GM12801 (cell line): ENCODE data around the gene PTPRO.

Experiments
- CTCF ChIP-seq: IDR thresholded peaks from one replicate; pipeline ENCODE4 v1.5.1; 2011; ENCODE audit warnings: control low read depth; ENCODE audit not compliant: insufficient read length; ENCODE audit errors: extremely low read depth

Gene PTPRO

GRCh38 chr12:15423629-15424028 is 101.3 kb downstream of the PTPRO start:
- no peak for TF ChIP-seq CTCF

- no peak for TF ChIP-seq CTCF
These were observed 105.6 kb downstream of the PTPRO start for GRCh38 chr12:15427913-15428312.

- TF ChIP-seq CTCF = no peak
These were observed 106.3 kb downstream of the PTPRO start for GRCh38 chr12:15428632-15429031.

- no peak for TF ChIP-seq CTCF
These were observed 107.0 kb downstream of the PTPRO start for GRCh38 chr12:15429262-15429661.

- no peak for TF ChIP-seq CTCF
These were observed 113.3 kb downstream of the PTPRO start for GRCh38 chr12:15435597-15435996.

GRCh38 chr12:15439459-15439858 is 117.2 kb downstream of the PTPRO start:
- TF ChIP-seq CTCF = no peak

- no peak for TF ChIP-seq CTCF
These were observed 120.7 kb downstream of the PTPRO start for GRCh38 chr12:15443050-15443449.

GRCh38 chr12:15443611-15444010 is 121.3 kb downstream of the PTPRO start:
- TF ChIP-seq CTCF = no peak
